Islet of Langerhans (tissue), 1 donor: Measurements from ENCODE around the gene PSAP.
"Not testable (repeated sequence)": the region's sequence is repeated elsewhere in the genome, so short reads cannot be mapped to it uniquely, and the experiment has no call there.

Experiments
- FAIRE-seq: peaks from one replicate; lab custom pipeline; 2011; peaks lifted over from hg19 to GRCh38; lab: Jason Lieb, UNC

Gene PSAP

DNA sequence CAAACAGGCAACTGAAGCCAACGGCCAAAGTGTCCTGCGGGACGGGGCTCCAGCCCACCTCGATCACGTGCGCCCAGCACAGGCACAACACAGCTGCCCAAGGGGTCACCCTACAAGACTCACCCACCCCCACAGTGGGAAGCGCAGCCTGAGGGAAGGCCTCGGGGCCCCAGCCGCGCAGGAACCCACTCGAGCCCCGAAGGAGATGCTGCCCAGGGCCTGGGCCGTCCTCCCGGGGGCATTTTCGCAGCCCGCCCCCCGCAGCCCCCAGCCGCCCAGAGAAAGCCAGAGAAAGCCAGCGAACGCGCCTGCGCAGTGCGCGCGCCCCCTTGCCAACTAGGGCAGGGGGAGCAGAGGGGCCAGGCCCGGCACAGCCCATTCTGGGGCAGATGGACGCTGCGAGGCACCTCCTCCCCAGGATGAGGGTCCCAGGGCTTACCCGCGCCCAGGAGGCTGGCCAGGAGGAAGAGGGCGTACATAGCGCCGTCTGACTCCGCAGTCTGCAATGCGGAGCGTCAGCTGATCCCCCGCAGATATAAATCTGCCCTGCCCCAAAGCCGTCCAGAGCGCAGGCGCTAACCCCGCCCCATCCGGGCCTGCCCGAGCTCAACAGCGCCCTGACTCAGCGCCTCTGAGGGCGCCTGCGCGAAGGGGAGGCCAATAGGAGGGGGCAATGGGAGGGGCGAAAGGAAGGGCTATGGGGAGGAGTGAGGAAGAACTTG is at the start of gene PSAP:
Gene PSAP, minus strand, starts transcription at position 509 of the 722 bp plus-strand sequence. Its CDS starts 30 bp downstream, at position 479.
- peak; percentile 41 for FAIRE-seq

DNA sequence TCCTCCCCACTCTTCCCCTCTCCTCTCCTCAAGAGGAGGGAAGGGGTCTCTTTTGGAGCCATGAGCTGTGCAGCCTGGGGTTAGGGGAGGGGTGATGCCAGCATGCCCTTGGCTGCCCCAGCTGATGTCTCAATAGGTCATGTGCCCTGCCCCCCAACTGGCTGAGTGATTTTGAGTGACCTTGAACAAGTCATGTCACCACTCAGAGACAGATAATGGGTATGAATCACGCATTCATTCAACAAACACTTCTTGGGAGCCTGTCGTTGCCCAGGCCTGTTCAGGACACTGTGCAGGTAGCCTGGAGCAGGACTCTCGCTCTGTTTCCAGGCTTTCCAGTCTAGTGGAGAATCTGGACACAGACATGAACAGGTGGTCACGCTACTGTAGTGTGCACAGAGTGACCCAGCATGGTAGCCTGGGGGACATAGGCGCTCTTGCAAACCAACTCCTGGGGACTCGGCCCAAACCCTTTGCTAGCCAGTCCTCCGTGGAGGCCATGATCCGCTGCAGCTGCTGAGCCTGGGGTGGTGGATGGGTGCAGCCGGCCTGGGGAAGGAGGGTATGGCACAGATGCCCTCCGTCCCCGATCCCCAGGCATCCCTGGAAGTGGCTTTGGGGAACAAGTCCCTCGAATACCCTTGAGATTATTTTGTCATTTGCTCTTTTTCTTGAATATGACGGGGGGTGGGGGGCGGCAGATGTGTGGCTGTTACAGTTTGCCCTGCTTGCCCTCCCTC is 49.6 kb upstream of the PSAP start:
- no peak for FAIRE-seq

DNA sequence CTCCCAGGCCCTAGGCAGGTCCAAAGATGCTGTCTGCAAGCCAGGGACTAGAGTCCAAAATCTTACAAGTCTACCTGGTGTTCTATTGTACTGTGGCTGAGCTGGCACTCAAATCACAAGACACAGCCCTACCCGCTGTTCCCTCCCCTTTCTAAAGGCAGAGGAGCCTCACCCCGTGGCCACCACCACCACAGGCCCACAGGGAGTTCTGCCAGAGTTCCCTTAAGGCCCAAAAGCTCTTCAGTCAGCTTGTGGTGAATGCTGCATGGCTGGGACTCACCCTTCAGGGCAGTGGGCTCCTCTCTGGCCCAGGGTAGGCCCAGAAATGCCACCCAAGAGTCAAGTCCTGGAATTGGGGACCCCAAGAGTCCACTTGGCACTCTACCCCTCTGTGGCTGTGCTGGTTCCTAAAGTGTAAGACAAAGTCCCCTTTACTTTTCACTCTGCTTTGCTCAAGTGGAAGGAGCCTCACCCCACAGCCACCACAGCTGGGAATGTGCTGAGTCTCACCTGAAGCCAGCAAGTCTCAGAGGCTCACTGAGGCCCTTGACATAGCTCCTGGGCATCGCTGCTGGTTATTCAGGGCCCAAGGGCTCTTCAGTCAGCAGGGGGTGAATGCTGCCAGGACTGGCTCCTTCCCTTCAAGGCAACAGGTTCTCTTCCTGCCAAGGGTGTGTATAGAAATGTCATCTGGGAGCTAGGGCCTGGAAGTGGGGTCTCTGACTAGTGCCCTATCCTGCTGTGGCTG is 48.8 kb upstream of the PSAP start:
- no peak for FAIRE-seq

- not testable (repeated sequence) for FAIRE-seq
Observed at GRCh38 chr10:71898346-71898745, 47.3 kb upstream of the PSAP start.

DNA sequence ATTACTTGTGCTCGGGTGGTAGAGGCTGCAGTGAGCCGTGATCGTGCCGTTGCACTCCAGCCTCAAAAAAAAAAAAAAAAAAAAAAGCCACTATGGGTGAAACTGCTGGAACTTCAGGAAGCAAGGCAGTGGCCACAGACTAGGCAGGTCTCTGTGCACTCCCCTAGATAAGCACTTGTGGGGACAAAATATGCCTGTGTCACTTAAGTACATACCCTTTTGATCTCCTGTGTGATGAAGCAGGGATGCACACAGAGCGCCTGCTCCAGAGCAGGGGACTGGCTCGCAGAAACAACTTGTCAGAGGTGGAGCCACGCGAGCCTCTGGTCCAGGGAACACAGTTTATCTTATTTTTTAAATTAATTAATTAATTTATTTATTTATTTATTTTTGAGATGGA is 42.9 kb upstream of the PSAP start:
- FAIRE-seq = no peak

DNA sequence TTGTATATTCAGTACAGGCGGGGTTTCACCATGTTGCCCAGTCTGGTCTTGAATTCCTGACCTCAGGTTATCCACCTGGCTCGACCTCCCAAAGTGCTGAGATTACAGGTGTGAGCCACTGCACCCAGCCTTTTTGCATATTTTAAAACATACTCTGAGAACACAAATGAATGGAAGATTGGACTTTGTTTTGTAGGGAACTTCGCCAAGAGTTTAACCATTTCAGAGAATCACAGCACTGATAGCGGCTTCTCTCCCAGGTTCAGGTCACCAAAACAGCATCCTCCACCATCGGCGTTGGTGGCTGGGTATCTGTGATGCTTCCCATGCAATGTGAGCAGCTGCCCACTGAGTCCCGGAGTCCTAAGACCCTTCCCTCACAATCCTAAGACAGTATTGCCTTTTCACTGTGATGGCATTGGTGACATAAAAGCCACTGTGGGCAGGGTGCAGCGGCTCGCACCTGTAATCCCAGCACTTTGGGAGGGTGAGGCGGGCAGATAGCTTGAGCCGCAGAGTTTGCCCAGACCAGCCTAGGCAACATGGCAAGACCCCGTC is 42.3 kb upstream of the PSAP start:
- no peak for FAIRE-seq

DNA sequence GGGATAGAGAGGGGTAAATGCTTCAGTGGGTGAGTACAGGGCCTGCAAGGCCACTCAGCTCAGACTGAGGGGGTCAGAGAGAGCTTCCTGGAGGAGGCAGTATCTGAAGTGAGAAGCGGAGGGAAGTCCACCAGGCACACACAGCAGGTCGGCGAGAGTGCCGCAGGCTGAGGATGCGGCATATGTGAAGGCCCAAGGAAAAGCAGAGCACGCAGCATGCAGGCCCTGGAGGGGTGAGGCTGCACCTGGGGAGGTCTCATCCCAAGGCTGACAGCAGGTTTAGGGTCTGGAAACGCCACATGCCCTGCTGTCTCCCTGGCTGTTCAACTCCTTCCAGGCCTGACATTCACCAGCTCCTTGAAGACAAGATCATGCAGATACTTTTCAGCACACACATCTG is 40.4 kb upstream of the PSAP start:
- FAIRE-seq = no peak

- FAIRE-seq = no peak
Observed at GRCh38 chr10:71889388-71889987, 38.4 kb upstream of the PSAP start.

DNA sequence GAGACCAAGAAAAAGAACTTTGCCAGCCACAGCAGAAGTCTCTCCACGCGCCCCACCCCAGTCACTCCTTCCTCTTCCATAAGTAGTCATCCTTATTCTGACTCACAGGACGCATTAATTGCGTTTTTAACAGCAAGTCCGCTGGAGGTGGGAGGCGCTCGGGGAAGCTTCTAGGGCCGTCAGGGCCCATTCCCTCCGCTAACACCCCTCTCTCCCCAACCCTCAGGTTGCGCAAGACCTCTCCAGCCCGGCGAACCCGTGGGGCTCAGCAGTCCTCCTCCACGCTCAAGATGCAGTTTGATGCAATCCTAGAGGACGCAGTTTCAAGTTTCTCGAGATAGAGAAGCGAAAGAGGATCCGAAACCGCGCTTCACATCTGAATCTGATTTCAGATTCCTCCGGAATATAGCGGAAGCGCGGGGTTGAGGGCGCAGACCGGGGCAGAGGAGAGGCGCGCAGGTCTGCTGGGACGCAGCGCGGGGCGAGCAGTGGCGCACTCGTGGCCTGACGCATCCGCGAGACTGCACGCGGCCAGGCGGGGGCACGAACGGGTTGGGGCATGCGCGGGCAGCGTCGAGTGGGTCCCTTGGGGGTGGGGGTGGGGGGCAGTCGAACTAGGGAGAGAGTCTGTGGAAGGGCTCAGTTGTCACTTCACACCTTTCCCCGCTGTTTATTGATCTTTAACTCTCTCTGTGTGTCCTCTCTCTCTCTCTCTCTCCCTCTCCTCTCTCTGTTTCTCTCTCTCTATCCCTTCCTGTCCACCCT is 37.8 kb upstream of the PSAP start:
- no peak for FAIRE-seq

GRCh38 chr10:71888248-71888622 is 37.2 kb upstream of the PSAP start:
- no peak for FAIRE-seq

DNA sequence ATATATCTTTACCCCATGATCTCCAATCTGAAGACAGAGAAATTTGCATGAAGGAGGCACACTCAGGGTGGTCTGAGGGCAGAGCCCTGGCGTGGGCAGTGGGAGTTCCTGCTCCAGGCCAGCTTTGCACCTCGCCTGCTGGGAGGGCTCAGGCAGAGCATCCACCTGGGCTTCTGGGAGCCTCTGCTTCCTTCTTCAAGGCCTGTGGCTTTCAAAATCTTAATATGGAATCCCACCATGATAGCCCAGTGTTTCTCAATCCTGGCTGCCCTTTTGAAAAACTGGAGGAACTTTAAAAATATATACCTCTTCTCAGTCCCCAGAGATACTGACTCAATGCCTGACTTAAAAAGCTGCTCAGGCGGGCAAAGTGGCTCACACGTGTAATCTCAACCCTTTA is 36.7 kb upstream of the PSAP start:
- FAIRE-seq = no peak

GRCh38 chr10:71882813-71883659 is 32.0 kb upstream of the PSAP start:
- FAIRE-seq = no peak

GRCh38 chr10:71881647-71882355 is 30.8 kb upstream of the PSAP start:
- FAIRE-seq = no peak

- FAIRE-seq = not testable (repeated sequence)
Observed at GRCh38 chr10:71881307-71881624, 30.2 kb upstream of the PSAP start.

DNA sequence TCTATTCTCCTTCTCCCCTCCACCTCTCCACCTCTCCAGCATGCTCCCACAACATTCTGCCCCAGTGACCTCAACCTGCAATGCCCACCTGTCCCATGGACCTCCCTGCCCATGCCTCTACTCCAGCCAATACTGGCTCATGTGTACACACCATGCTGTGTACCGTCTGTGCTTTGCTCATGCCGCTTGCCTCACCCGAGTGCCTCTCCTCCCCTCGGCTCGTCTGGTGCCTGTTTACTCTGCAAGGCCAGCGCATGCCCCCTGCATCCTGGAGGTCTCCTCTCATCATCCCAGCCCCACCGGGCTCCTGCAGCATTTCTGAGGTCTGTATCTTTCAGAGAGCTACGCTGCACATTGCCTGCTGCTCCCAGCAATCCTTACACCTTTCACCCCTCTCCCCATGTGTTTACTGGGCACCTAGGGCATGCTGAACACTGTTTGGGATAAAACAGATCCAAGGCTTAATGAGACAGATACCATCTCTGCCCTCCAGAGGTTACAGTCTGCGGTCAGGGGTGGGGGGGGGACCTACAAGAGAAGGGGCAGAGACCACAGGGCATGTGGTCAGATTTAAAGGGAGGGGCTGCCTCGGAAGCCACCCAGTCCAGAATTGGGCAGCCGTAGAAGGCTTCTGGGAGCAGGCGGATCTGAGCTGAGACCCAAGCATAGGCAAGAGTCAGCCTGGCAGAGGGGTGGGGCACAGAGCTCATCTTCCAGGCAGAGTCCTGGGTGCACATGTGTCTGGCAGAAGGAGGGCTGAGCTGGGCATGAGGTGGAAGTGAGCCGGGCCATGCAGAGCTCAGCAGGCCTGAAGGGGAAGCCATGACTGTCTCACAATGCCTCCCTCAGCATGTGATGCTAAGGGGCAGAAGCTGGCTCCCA is 29.6 kb upstream of the PSAP start:
- FAIRE-seq = no peak

DNA sequence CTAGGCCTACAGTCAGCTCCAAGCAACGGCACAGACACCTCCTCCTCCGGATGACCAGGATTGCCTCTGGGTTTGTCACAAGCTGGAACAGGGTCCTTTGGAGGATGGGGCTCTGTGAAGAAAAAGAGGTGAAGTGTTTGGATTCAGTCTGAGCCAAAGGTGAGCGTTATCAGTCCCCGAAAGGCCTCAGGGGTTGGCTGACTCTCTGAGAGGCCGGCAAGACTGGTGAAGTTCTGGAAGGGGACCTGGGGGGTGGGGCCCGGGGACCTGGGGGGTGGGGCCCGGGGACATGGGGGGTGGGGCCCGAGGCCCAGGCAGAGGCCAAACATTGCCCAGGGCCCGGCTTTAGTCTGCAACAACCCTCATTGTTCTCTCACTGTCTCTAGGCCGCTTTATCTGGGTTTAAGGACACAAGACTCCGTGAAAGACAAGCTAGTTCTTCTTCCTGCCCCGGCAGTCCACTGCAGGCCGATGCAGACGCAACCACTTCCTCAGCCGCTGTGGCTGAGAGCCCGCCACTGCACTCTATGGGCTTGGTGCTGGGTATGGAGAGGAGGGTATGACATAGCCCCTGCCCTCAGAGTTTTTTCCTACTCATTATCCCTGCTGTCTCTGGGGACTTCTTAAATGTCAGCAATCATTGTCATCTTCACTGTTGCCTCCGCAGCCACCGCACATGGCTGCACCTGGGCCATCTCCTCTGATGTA is 27.4 kb upstream of the PSAP start:
- FAIRE-seq = no peak

DNA sequence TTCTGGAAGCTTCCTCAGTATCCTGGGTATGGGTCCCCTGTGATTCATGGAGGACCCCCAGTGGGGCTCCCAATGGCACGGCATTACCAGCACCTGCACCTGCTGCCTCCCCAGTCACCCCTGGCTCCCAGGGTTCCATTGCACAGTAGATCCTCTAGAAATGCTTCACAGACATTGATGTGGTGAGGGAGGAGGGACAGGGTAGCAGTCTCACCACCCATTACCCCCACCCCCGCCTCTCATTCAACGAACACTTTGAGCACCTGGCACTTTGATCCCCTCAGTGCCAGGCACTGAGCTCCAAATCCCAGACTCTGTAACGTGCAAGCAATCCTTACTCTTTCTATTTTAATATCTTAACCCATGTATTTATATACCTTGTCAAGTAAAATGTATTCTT is 26.8 kb upstream of the PSAP start:
- no peak for FAIRE-seq

- FAIRE-seq = not testable (repeated sequence)
Observed at GRCh38 chr10:71874680-71875354, 23.8 kb upstream of the PSAP start.
